CD14-positive monocyte (primary cell): Measurements from ENCODE around the gene RDH13. TPM values are rescaled to one million over a fixed set of nuclear protein-coding genes. Genes with fewer than 3 reads are reported as not detected.

Experiments used
- DNase-seq, 3 donors: peaks; one replicate each; pipeline ENCODE4 v3.0.0-alpha.2; 2011 to 2022
- H2AFZ ChIP-seq: 2 replicates; pipeline ENCODE4 v1.6.0; 2012; ENCODE audit warnings: mild to moderate bottlenecking, low read depth, low read length, inconsistent platforms; ENCODE audit not compliant: insufficient read depth, poor library complexity, severe bottlenecking
- H3K27ac ChIP-seq, 2 donors: 1 replicate in 1 of 2; 2 replicates in 1 of 2; pipeline ENCODE4 v1.5.1; 2012 to 2013; ENCODE audit warnings: low read length in 2 of 2, control low read depth in 1 of 2, inconsistent platforms in 1 of 2, low read depth in 1 of 2, mild to moderate bottlenecking in 1 of 2
- H3K27me3 ChIP-seq, 2 donors: one replicate each; pipeline versions ENCODE4 v1.6.0 to v1.6.1; 2011 to 2013; ENCODE audit warnings: low read length in 2 of 2; ENCODE audit not compliant: control insufficient read depth in 2 of 2, insufficient read depth in 2 of 2
- H3K36me3 ChIP-seq, 2 donors: replicated peaks in 1 of 2; 1 replicate in 1 of 2; 2 replicates in 1 of 2; pipeline versions ENCODE4 v1.5.1 to v1.6.1; 2012 to 2013; ENCODE audit warnings: low read length in 2 of 2, control low read depth in 1 of 2, inconsistent platforms in 1 of 2, mild to moderate bottlenecking in 1 of 2; ENCODE audit not compliant: insufficient read depth in 2 of 2, control insufficient read depth in 1 of 2
- H3K4me1 ChIP-seq, 2 donors: 1 replicate in 1 of 2; 2 replicates in 1 of 2; pipeline versions ENCODE4 v1.5.1 to v1.6.1; 2012 to 2013; ENCODE audit warnings: low read length in 2 of 2, control low read depth in 1 of 2, inconsistent platforms in 1 of 2, mild to moderate bottlenecking in 1 of 2, moderate library complexity in 1 of 2; ENCODE audit not compliant: insufficient read depth in 2 of 2, control insufficient read depth in 1 of 2
- H3K4me2 ChIP-seq: replicated peaks from 2 replicates; pipeline ENCODE3; 2012; ENCODE audit warnings: low read length, moderate library complexity, mild to moderate bottlenecking; ENCODE audit not compliant: poor library complexity, severe bottlenecking; ENCODE audit errors: extremely low read depth
- H3K4me3 ChIP-seq, 3 experiments: fragments of 200-600 bp in 1 of 3; sonication (generic) in 1 of 3; replicated peaks in 1 of 3; 1 replicate in 2 of 3; 2 replicates in 1 of 3; pipeline ENCODE4 v1.5.1; 2011 to 2013; ENCODE audit warnings: low read length in 3 of 3, mild to moderate bottlenecking in 3 of 3, control low read depth in 2 of 3, low read depth in 2 of 3, inconsistent platforms in 1 of 3, moderate library complexity in 1 of 3
- H3K79me2 ChIP-seq: 2 replicates; pipeline ENCODE4 v1.6.0; 2012; ENCODE audit warnings: mild to moderate bottlenecking, control low read depth, inconsistent platforms, low read length, moderate library complexity; ENCODE audit not compliant: insufficient read depth
- H3K9ac ChIP-seq: 2 replicates; pipeline ENCODE4 v1.6.0; 2017; ENCODE audit warnings: low read length, mild to moderate bottlenecking; ENCODE audit not compliant: insufficient read depth, poor library complexity, severe bottlenecking
- H3K9me3 ChIP-seq, 2 donors: replicated peaks in 1 of 2; 1 replicate in 1 of 2; 2 replicates in 1 of 2; pipeline versions ENCODE4 v1.5.1 to v1.6.1; 2012 to 2013; ENCODE audit warnings: low read length in 2 of 2, control low read depth in 1 of 2; ENCODE audit not compliant: control insufficient read depth in 1 of 2, insufficient read depth in 1 of 2
- H4K20me1 ChIP-seq: 2 replicates; pipeline ENCODE4 v1.6.0; 2012; ENCODE audit warnings: mild to moderate bottlenecking, low read length, control low read depth, moderate library complexity; ENCODE audit not compliant: insufficient read depth
- H3K27ac Mint-ChIP-seq, 7 donors: one replicate each; pipeline ENCODE4 v1.8.0; 2020; ENCODE audit warnings: mild to moderate bottlenecking in 7 of 7, mixed read lengths in 7 of 7, moderate library complexity in 6 of 7, inconsistent platforms in 2 of 7
- H3K27me3 Mint-ChIP-seq, 3 donors: one replicate each; pipeline ENCODE4 v1.8.0; 2021 to 2022; ENCODE audit warnings: low read depth in 3 of 3, mild to moderate bottlenecking in 3 of 3, mixed read lengths in 3 of 3, moderate library complexity in 3 of 3, inconsistent platforms in 1 of 3
- H3K36me3 Mint-ChIP-seq, 2 donors: one replicate each; pipeline ENCODE4 v1.8.0; 2020; ENCODE audit warnings: mixed read lengths in 2 of 2, inconsistent platforms in 1 of 2, mild to moderate bottlenecking in 1 of 2
- H3K4me1 Mint-ChIP-seq: one replicate; pipeline ENCODE4 v1.8.0; 2020; ENCODE audit warnings: mild to moderate bottlenecking, mixed read lengths
- H3K4me3 Mint-ChIP-seq, 2 donors: one replicate each; pipeline ENCODE4 v1.8.0; 2020; ENCODE audit warnings: mild to moderate bottlenecking in 2 of 2, mixed read lengths in 2 of 2, moderate library complexity in 1 of 2
- H3K9me3 Mint-ChIP-seq, 7 donors: one replicate each; pipeline ENCODE4 v1.8.0; 2020 to 2022; ENCODE audit warnings: mixed read lengths in 7 of 7, mild to moderate bottlenecking in 6 of 7, moderate library complexity in 6 of 7, inconsistent platforms in 2 of 7
- CTCF ChIP-seq: fragments of 200-600 bp; IDR thresholded peaks from one replicate; pipeline ENCODE4 v1.8.0; 2022; ENCODE audit warnings: antibody characterized with exemption, mild to moderate bottlenecking
- WGBS: methylation state at CpG from one replicate; pipeline ENCODE4 v1.1.5; 2013; ENCODE audit warnings: missing lambda C conversion rate; ENCODE audit not compliant: insufficient coverage; 5-methylcytosine and 5-hydroxymethylcytosine counted together
- intact Hi-C, 2 donors: fragments of 100-400 bp; cut with micrococcal nuclease; formaldehyde crosslinking; loops; one replicate each; pipeline versions ENCODE4 v1.15.0 to v1.15.1; 2023
- polyA plus RNA-seq, 3 donors: library from polyadenylated mRNA; depleted of rRNA in 1 of 3; unstranded in 2 of 3; stranded (reverse) in 1 of 3; fragments of 300-500 nt in 2 of 3; fragments of >200 nt in 1 of 3; fragmentation: Illumina TruSeq in 2 of 3; gene quantifications; 1 replicate in 2 of 3; 2 replicates in 1 of 3; pipeline ENCODE4 v1.2.3, GENCODE V29; 2012 to 2021

The RDH13 gene
- polyA plus RNA-seq, 3 donors, result 1.6 to 4.0 (median 2.3) TPM

GRCh38 chr19:55087542-55087901 lies 24.6 kb upstream of the RDH13 start:
- Mint-ChIP-seq H3K27ac (peak overlapping the region in 3 of 7 donors; percentile 15 to 55 (median 35)), H3K36me3 (peaks cover 37 to 41% of the 10 kb centered on the region in 2 donors), H3K9me3 (peaks cover under 1 to 23% (median 16%) of the 10 kb centered on the region in 7 donors), H3K27me3 (peaks cover 56 to 67% (median 64%) of the 10 kb centered on the region in 3 donors), H3K4me3 (peak overlapping the region; percentile 70 to 91), H3K4me1 (peaks cover 30% of the 10 kb centered on the region)
- Histone ChIP-seq H3K79me2 (no peaks in the 10 kb centered on the region), H3K27ac (no peak overlapping the region), H3K9ac (no peak overlapping the region), H2AFZ (no peak overlapping the region), H3K4me3 (peak overlapping the region in 1 of 3 experiments; percentile 61), H3K36me3 (peaks cover 17 to 33% of the 10 kb centered on the region in 2 donors), H3K4me1 (peaks cover 21 to 22% of the 10 kb centered on the region in 2 donors), H3K27me3 (peaks cover 26 to 60% of the 10 kb centered on the region in 2 donors), H4K20me1 (peaks cover 67% of the 10 kb centered on the region), H3K9me3 (peaks cover 1 to 13% of the 10 kb centered on the region in 2 donors), H3K4me2 (peak overlapping the region; percentile 62)
- TF ChIP-seq CTCF, result no peak
- WGBS, result 42% methylated on average over 11 of the region's 17 CpGs
- intact Hi-C loops, result loop anchor here in 1 of 2 donors (10.0 kb wide), 1 partner anchor 77 kb away; the partner anchor contains the start of gene DNAAF3
- peak; percentile 31 to 58 (median 46) for DNase-seq

- Histone ChIP-seq H3K79me2 (no peaks in the 10 kb centered on the region), H3K4me3 (peak overlapping the region in 1 of 3 experiments; percentile 61), H3K4me2 (peak overlapping the region; percentile 62), H3K9me3 (peaks cover 7 to 19% of the 10 kb centered on the region in 2 donors), H4K20me1 (peaks cover 61% of the 10 kb centered on the region), H3K4me1 (peaks cover 27 to 28% of the 10 kb centered on the region in 2 donors), H3K27me3 (peaks cover 31 to 66% of the 10 kb centered on the region in 2 donors), H3K27ac (no peak overlapping the region), H3K36me3 (peaks cover 14 to 28% of the 10 kb centered on the region in 2 donors), H3K9ac (no peak overlapping the region), H2AFZ (no peak overlapping the region)
- DNase-seq, result peak in 2 of 3 donors; percentile 32 to 61
- TF ChIP-seq CTCF, result no peak
- H3K4me1 Mint-ChIP-seq, result peaks cover 35% of the 10 kb centered on the region
- under 1% methylated on average over 73 of the region's 74 CpGs for WGBS
- intact Hi-C loops, result loop anchor here in 1 of 2 donors (10.0 kb wide), 1 partner anchor 78 kb away; the partner anchor contains the start of gene DNAAF3
- H3K9me3 Mint-ChIP-seq, result peaks cover 4 to 28% (median 20%) of the 10 kb centered on the region in 7 donors
- H3K4me3 Mint-ChIP-seq, result peak overlapping the region; percentile 70 to 91
- H3K27me3 Mint-ChIP-seq, result peaks cover 60 to 73% (median 69%) of the 10 kb centered on the region in 3 donors
- peaks cover 41 to 45% of the 10 kb centered on the region in 2 donors for H3K36me3 Mint-ChIP-seq
- H3K27ac Mint-ChIP-seq, result peak overlapping the region in 3 of 7 donors; percentile 15 to 55 (median 35)
These were observed 24.0 kb upstream of the RDH13 start for GRCh38 chr19:55086730-55087541.
